OCI-LY1 (cell line): ENCODE measurements around the gene CEP85.

Experiments
- EZH2 ChIP-seq: fragments of 200-600 bp; sonication (generic), shearing (Covaris generic); IDR thresholded peaks from 2 replicates; pipeline ENCODE4 v1.8.0; 2017; ENCODE audit warnings: borderline replicate concordance, mixed run types, mild to moderate bottlenecking, antibody characterized with exemption, low read length, moderate library complexity, mixed read lengths
- TF ChIP-seq, protein P1 (sequence below): fragments of 200-600 bp; sonication (generic), shearing (Covaris generic); IDR thresholded peaks from 2 replicates; pipeline ENCODE4 v1.5.1; 2017; ENCODE audit warnings: mild to moderate bottlenecking, antibody characterized with exemption, low read length, moderate library complexity, mixed read lengths

DNA sequence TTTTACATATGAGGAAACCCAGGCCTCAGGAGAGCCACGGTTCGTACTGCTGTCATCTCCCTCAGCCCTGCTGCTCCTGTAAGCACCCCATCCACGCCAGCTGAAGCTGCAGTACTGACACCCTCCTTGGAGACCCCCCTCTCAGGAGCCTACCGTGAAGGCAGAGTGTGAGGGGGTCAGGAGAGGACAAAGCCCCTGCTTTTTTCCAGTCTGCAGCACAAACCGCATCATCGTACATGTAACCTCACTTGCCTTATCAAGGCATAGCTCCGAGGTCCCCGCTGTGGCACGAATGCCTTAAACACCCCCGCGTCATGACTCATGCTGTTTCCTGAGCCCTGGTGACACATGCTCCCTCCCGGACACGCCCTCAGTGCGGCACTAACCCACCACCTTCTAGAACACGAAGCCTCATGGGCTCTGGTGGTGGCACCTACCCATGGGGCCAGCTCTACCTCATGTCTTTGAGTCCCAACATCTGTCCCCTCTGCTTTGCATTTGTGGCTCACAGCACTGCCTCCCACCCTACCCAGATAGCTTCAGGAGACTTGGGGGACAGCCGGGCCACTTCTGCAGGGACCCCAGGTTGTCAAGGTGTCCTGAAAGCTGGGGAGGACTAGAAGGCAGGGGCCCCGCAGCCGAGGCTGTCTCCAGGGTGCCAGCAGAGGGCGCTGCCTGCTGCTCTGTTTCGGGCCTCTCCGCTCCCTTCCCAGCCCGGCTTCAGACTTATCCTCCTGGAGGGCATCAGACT, 50.8 kb downstream of the CEP85 start:
- TF ChIP-seq, protein P1, sequence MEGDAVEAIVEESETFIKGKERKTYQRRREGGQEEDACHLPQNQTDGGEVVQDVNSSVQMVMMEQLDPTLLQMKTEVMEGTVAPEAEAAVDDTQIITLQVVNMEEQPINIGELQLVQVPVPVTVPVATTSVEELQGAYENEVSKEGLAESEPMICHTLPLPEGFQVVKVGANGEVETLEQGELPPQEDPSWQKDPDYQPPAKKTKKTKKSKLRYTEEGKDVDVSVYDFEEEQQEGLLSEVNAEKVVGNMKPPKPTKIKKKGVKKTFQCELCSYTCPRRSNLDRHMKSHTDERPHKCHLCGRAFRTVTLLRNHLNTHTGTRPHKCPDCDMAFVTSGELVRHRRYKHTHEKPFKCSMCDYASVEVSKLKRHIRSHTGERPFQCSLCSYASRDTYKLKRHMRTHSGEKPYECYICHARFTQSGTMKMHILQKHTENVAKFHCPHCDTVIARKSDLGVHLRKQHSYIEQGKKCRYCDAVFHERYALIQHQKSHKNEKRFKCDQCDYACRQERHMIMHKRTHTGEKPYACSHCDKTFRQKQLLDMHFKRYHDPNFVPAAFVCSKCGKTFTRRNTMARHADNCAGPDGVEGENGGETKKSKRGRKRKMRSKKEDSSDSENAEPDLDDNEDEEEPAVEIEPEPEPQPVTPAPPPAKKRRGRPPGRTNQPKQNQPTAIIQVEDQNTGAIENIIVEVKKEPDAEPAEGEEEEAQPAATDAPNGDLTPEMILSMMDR, result peak; percentile 95
- TF ChIP-seq EZH2, result no peak
